ENCODE measurements around the gene ANKK1. TPM values are rescaled to one million over a fixed set of nuclear protein-coding genes. Genes with fewer than 3 reads are reported as not detected.

The ANKK1 gene
- total and polyA plus RNA-seq, 2 experiments from 2014 or later, result 0.13 to 0.43 TPM

- no peaks in the 10 kb centered on the region for H3K36me3 ChIP-seq (replicated peaks; ENCODE audit: insufficient read depth, low read depth)
- no peak overlapping the region for H3K4me2 ChIP-seq
- no peak for DNase-seq (ENCODE audit: low spot score)
- H3K9me2 ChIP-seq (replicated peaks; ENCODE audit: insufficient read depth), result no peaks in the 10 kb centered on the region
- H3K9me3 ChIP-seq (ENCODE audit: low read depth), result no peaks in the 10 kb centered on the region
- H4K20me1 ChIP-seq (ENCODE audit: insufficient read depth, poor library complexity, severe bottlenecking), result no peaks in the 10 kb centered on the region
- no peak for TF ChIP-seq EZH2 (IDR thresholded peaks at IDR 0.05; ENCODE audit: borderline replicate concordance)
- TF ChIP-seq EZH2phosphoT487 (IDR thresholded peaks at IDR 0.05; ENCODE audit: low read depth, severe bottlenecking, unreplicated experiment), result no peak
- no peak for TF ChIP-seq CTCF (IDR thresholded peaks at IDR 0.05; ENCODE audit: poor library complexity)
- WGBS (ENCODE audit: low lambda C conversion rate, missing lambda C conversion rate), result 72% methylated on average over 1 of the region's 1 CpG
- no peaks in the 10 kb centered on the region for H3K27me3 ChIP-seq
- no peak overlapping the region for H3K27ac ChIP-seq
- no peaks in the 10 kb centered on the region for H3K79me2 ChIP-seq
- no peak overlapping the region for H2AFZ ChIP-seq
- peaks cover 3% of the 10 kb centered on the region for H3K4me1 ChIP-seq (ENCODE audit: insufficient read depth)
- H3K4me3 ChIP-seq, result no peak overlapping the region
Measured at GRCh38 chr11:113378692-113379091, 8.9 kb upstream of the ANKK1 start.

GRCh38 chr11:113382121-113382520 lies 5.5 kb upstream of the ANKK1 start:
- TF ChIP-seq EZH2phosphoT487 (IDR thresholded peaks at IDR 0.05; ENCODE audit: low read depth, severe bottlenecking, unreplicated experiment) (no peak), CTCF (IDR thresholded peaks at IDR 0.05; ENCODE audit: poor library complexity) (no peak), EZH2 (IDR thresholded peaks at IDR 0.05; ENCODE audit: borderline replicate concordance) (no peak)
- Histone ChIP-seq H3K9me3 (ENCODE audit: low read depth) (no peaks in the 10 kb centered on the region), H3K27me3 (no peaks in the 10 kb centered on the region), H3K27ac (no peak overlapping the region), H3K4me3 (no peak overlapping the region), H3K4me1 (ENCODE audit: insufficient read depth) (peaks cover 3% of the 10 kb centered on the region), H4K20me1 (ENCODE audit: insufficient read depth, poor library complexity, severe bottlenecking) (no peaks in the 10 kb centered on the region), H3K36me3 (replicated peaks; ENCODE audit: insufficient read depth, low read depth) (no peaks in the 10 kb centered on the region), H2AFZ (no peak overlapping the region), H3K79me2 (no peaks in the 10 kb centered on the region), H3K4me2 (no peak overlapping the region), H3K9me2 (replicated peaks; ENCODE audit: insufficient read depth) (no peaks in the 10 kb centered on the region)
- no peak for DNase-seq (ENCODE audit: low spot score)

- H2AFZ ChIP-seq, result no peak overlapping the region
- no peak for TF ChIP-seq EZH2 (IDR thresholded peaks at IDR 0.05; ENCODE audit: borderline replicate concordance)
- TF ChIP-seq CTCF (IDR thresholded peaks at IDR 0.05; ENCODE audit: poor library complexity), result no peak
- no peak for TF ChIP-seq EZH2phosphoT487 (IDR thresholded peaks at IDR 0.05; ENCODE audit: low read depth, severe bottlenecking, unreplicated experiment)
- H4K20me1 ChIP-seq (ENCODE audit: insufficient read depth, poor library complexity, severe bottlenecking), result no peaks in the 10 kb centered on the region
- H3K27me3 ChIP-seq, result peaks cover 4% of the 10 kb centered on the region
- H3K9me3 ChIP-seq (ENCODE audit: low read depth), result no peaks in the 10 kb centered on the region
- H3K79me2 ChIP-seq, result no peaks in the 10 kb centered on the region
- peaks cover 11% of the 10 kb centered on the region for H3K4me1 ChIP-seq (ENCODE audit: insufficient read depth)
- H3K9me2 ChIP-seq (replicated peaks; ENCODE audit: insufficient read depth), result no peaks in the 10 kb centered on the region
- peak overlapping the region; percentile 55 for H3K27ac ChIP-seq
- H3K4me3 ChIP-seq, result no peak overlapping the region
- H3K36me3 ChIP-seq (replicated peaks; ENCODE audit: insufficient read depth, low read depth), result no peaks in the 10 kb centered on the region
- H3K4me2 ChIP-seq, result no peak overlapping the region
- WGBS (ENCODE audit: low lambda C conversion rate, missing lambda C conversion rate), result 31% methylated on average over 3 of the region's 3 CpGs
- DNase-seq (ENCODE audit: low spot score), result peak; percentile 67
Measured at GRCh38 chr11:113384551-113384950, 3.0 kb upstream of the ANKK1 start.

- Histone ChIP-seq H3K9me3 (ENCODE audit: low read depth) (no peaks in the 10 kb centered on the region), H2AFZ (no peak overlapping the region), H3K27me3 (peaks cover 5% of the 10 kb centered on the region), H3K36me3 (replicated peaks; ENCODE audit: insufficient read depth, low read depth) (no peaks in the 10 kb centered on the region), H3K4me1 (ENCODE audit: insufficient read depth) (peaks cover 11% of the 10 kb centered on the region), H3K4me2 (no peak overlapping the region), H3K9me2 (replicated peaks; ENCODE audit: insufficient read depth) (no peaks in the 10 kb centered on the region), H3K27ac (no peak overlapping the region), H3K79me2 (no peaks in the 10 kb centered on the region), H3K4me3 (no peak overlapping the region), H4K20me1 (ENCODE audit: insufficient read depth, poor library complexity, severe bottlenecking) (no peaks in the 10 kb centered on the region)
- TF ChIP-seq EZH2phosphoT487 (IDR thresholded peaks at IDR 0.05; ENCODE audit: low read depth, severe bottlenecking, unreplicated experiment), result no peak
- no peak for TF ChIP-seq CTCF (IDR thresholded peaks at IDR 0.05; ENCODE audit: poor library complexity)
- TF ChIP-seq EZH2 (IDR thresholded peaks at IDR 0.05; ENCODE audit: borderline replicate concordance), result no peak
- no peak for DNase-seq (ENCODE audit: low spot score)
- 95% methylated on average over 3 of the region's 3 CpGs for WGBS (ENCODE audit: low lambda C conversion rate, missing lambda C conversion rate)
Measured at GRCh38 chr11:113385749-113386148, 1.8 kb upstream of the ANKK1 start.

Measured in hepatocyte (in vitro differentiated cells).